HepG2 (cell line): ENCODE measurements around the gene HAX1. TPM values are rescaled to one million over a fixed set of nuclear protein-coding genes. Genes with fewer than 3 reads are reported as not detected.

ENCODE experiments used
- ASH2L ChIP-seq: fragments of 300-600, 200-600 bp; sonication (generic); IDR thresholded peaks from 2 replicates; pipeline ENCODE4 v1.7.0; 2017; ENCODE audit warnings: low read depth, mild to moderate bottlenecking, moderate library complexity, mixed read lengths, low read length; ENCODE audit not compliant: insufficient read length
- FOXK2 ChIP-seq: fragments of 450-650 bp; IDR thresholded peaks from 2 replicates; pipeline ENCODE4 v1.6.1; 2016
- NR2F1 ChIP-seq, 2 experiments: fragments of 450-650 bp in 1 of 2; formaldehyde crosslinking in 1 of 2; IDR thresholded peaks; 2 replicates each; pipeline versions ENCODE4 v1.5.0 to v1.6.1; 2016 to 2020; ENCODE audit warnings: mild to moderate bottlenecking in 1 of 2, missing compliant biosample characterization in 1 of 2, missing genetic modification reagents in 1 of 2, moderate library complexity in 1 of 2
- PHF5A ChIP-seq: IDR thresholded peaks from one replicate; pipeline ENCODE4 v1.6.1; 2018; ENCODE audit warnings: low read depth, missing genetic modification reagents; ENCODE audit not compliant: unreplicated experiment
- RCOR2 ChIP-seq: IDR thresholded peaks from 2 replicates; pipeline ENCODE4 v1.6.1; 2016; ENCODE audit warnings: missing biosample characterization, missing genetic modification reagents
- SALL1 ChIP-seq: sonication (generic); formaldehyde crosslinking; IDR thresholded peaks from 2 replicates; pipeline ENCODE4 v1.8.0; 2022; ENCODE audit warnings: mild to moderate bottlenecking, missing genetic modification reagents
- SOX5 ChIP-seq: IDR thresholded peaks from 2 replicates; pipeline ENCODE4 v1.6.1; 2016; ENCODE audit warnings: borderline replicate concordance
- TBX2 ChIP-seq: sonication (generic); formaldehyde crosslinking; IDR thresholded peaks from 2 replicates; pipeline ENCODE4 v1.5.0; 2020; ENCODE audit warnings: missing genetic modification reagents, mild to moderate bottlenecking, borderline replicate concordance
- YEATS4 ChIP-seq: sonication (generic); formaldehyde crosslinking; IDR thresholded peaks from 2 replicates; pipeline ENCODE4 v1.4.0; 2020; ENCODE audit warnings: missing genetic modification reagents, borderline replicate concordance
- ZFY ChIP-seq: sonication (generic); formaldehyde crosslinking; IDR thresholded peaks from 2 replicates; pipeline ENCODE4 v1.4.0; 2020; ENCODE audit warnings: missing genetic modification reagents
- polyA plus RNA-seq, 8 experiments: library from polyadenylated mRNA; depleted of rRNA in 3 of 8; stranded (reverse) in 7 of 8; unstranded in 1 of 8; fragments of >200 nt; fragmentation: Illumina TruSeq in 4 of 8; extraction: Trizol in 4 of 8; gene quantifications; 2 replicates each; pipeline versions ENCODE4 v1.2.1 to v1.2.3, GENCODE V29; 2011 to 2016; ENCODE audit warnings: low read depth in 4 of 8, missing spikeins in 1 of 8, mixed read lengths in 1 of 8; ENCODE audit not compliant: insufficient read depth in 1 of 8
- total RNA-seq, 5 experiments: library from RNA; depleted of rRNA; stranded (reverse); fragments of >200 nt; fragmentation: Illumina TruSeq; extraction: Trizol; gene quantifications; 2 replicates each; pipeline ENCODE4 v1.2.3, GENCODE V29; 2016; ENCODE audit warnings: low read depth in 1 of 5
- TF ChIP-seq, protein P1 (sequence below), 2 experiments: sonication (generic) in 1 of 2; formaldehyde crosslinking in 1 of 2; IDR thresholded peaks; 2 replicates each; pipeline versions ENCODE4 v1.4.0 to v1.6.1; 2016 to 2020; ENCODE audit warnings: borderline replicate concordance in 1 of 2, low read depth in 1 of 2, mild to moderate bottlenecking in 1 of 2, missing genetic modification reagents in 1 of 2

Gene HAX1
- total and polyA plus RNA-seq, 2 of the 13 experiments (the other 11 are each of a cell fraction or from before 2014, with no cell fraction given): 89.2 to 128 TPM

DNA sequence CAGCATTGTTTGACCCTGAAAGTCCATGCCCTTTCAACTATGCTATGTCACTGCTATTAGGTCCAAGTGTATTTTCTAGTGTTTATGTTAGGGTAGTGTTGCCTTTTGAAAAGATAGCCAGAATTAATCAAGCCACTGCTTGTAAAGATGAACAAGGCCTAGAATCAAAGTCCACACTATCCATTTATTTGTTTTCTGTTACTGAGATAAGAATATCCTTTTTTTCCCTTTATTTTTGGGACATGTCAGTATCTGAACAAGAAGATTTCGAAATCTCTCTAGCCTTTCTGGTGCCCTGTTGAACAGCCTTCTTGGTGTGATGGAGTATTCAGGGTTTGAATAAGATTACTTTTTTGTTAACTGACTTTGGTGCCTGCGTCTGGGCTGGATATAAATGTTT, 35.0 kb upstream of the HAX1 start (continued):
- TF ChIP-seq NR2F1 (CRISPR knock-in tag; IDR thresholded peaks at IDR 0.05) (peak in 1 of 2 experiments; percentile 64; a peak in 3 of 4 replicates), SALL1 (peak; percentile 48; the same call in 1 of the 2 replicates), YEATS4 (CRISPR knock-in tag) (0 out of 2 replicates have a peak, but pooled peaks have one; percentile 25), TBX2 (CRISPR knock-in tag) (peak; percentile 56), FOXK2 (peak; percentile 82), ZFY (CRISPR knock-in tag) (peak; percentile 64), PHF5A (CRISPR knock-in tag) (peak; percentile 16), RCOR2 (CRISPR knock-in tag) (peak; percentile 59; the same call in 1 of the 2 replicates), ASH2L (peak; percentile 45), SOX5 (CRISPR knock-in tag) (peak; percentile 84)
- TF ChIP-seq, protein P1, sequence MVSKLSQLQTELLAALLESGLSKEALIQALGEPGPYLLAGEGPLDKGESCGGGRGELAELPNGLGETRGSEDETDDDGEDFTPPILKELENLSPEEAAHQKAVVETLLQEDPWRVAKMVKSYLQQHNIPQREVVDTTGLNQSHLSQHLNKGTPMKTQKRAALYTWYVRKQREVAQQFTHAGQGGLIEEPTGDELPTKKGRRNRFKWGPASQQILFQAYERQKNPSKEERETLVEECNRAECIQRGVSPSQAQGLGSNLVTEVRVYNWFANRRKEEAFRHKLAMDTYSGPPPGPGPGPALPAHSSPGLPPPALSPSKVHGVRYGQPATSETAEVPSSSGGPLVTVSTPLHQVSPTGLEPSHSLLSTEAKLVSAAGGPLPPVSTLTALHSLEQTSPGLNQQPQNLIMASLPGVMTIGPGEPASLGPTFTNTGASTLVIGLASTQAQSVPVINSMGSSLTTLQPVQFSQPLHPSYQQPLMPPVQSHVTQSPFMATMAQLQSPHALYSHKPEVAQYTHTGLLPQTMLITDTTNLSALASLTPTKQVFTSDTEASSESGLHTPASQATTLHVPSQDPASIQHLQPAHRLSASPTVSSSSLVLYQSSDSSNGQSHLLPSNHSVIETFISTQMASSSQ (IDR thresholded peaks at IDR 0.05; ENCODE audit: low read depth): no peak
- TF ChIP-seq, protein P1 (CRISPR knock-in tag; IDR thresholded peaks at IDR 0.05; ENCODE audit: borderline replicate concordance): peak; percentile 76; the same call in 1 of the 2 replicates
